Fibroblast of the aortic adventitia (primary cell): ENCODE measurements around the gene ALG6. TPM values are rescaled to one million over a fixed set of nuclear protein-coding genes. Genes with fewer than 3 reads are reported as not detected.
A peak's percentile ranks its signal among the peaks of the same experiment; 100 is the strongest.
"Not testable (repeated sequence)": the region's sequence is repeated elsewhere in the genome, so short reads cannot be mapped to it uniquely, and the experiment has no call there.

Experiments used
- DNase-seq: peaks from one replicate; pipeline ENCODE4 v3.0.0-alpha.2; 2010; ENCODE audit warnings: low read depth
- H3K4me3 ChIP-seq: 2 replicates; pipeline ENCODE4 v1.5.1; 2011; ENCODE audit warnings: low read depth, mild to moderate bottlenecking, control low read depth, low read length, moderate library complexity
- CTCF ChIP-seq: IDR thresholded peaks from 2 replicates; pipeline ENCODE4 v1.5.1; 2011; ENCODE audit warnings: mild to moderate bottlenecking, low read length, control low read depth, inconsistent platforms; ENCODE audit not compliant: insufficient read depth
- total RNA-seq: library from RNA; depleted of rRNA; stranded (reverse); fragments of >200 nt; gene quantifications from 2 replicates; pipeline ENCODE4 v1.2.3, GENCODE V29; 2012; ENCODE audit warnings: low replicate concordance

The ALG6 gene
- total RNA-seq, 1 donor, result 15.5 TPM

- TF ChIP-seq CTCF, result no peak
- no peak for DNase-seq
- no peak overlapping the region for H3K4me3 ChIP-seq
Measured at GRCh38 chr1:63458750-63459149, 91.3 kb downstream of the ALG6 start.

GRCh38 chr1:63461661-63462230 is 94.3 kb downstream of the ALG6 start:
- no peak overlapping the region for H3K4me3 ChIP-seq
- no peak for DNase-seq
- no peak for TF ChIP-seq CTCF

GRCh38 chr1:63463248-63463647 is 95.8 kb downstream of the ALG6 start:
- no peak for TF ChIP-seq CTCF
- no peak overlapping the region for H3K4me3 ChIP-seq
- peak; percentile 51 for DNase-seq

GRCh38 chr1:63466181-63466580 is 98.8 kb downstream of the ALG6 start:
- no peak for DNase-seq
- no peak for TF ChIP-seq CTCF

DNA sequence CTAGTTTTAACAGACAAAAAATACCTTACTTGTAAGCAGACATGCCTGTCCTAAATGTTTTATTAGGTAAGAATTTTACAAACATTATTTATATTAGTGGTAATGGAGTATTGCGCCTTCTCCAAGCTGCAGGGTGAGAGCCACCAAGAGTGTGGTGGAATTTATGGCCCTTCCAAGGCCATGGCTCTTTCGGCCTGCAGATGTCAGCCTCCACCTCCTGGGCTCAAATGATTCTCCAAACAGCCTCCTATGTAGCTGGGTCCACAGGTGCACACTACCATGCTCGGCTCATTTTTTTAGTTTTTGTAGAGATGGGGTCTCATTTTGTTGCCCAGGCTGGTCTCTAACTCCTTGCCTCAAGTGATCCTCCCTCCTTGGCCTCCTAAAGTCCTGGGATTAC is 99.3 kb downstream of the ALG6 start:
- H3K4me3 ChIP-seq, result no peak overlapping the region
- no peak for DNase-seq
- TF ChIP-seq CTCF, result peak; percentile 4

More at GRCh38 chr1:63466181-63466580, 98.8 kb downstream of the ALG6 start:
- H3K4me3 ChIP-seq, result no peak overlapping the region

- DNase-seq, H3K4me3 ChIP-seq: not testable (repeated sequence)
Measured at GRCh38 chr1:63468683-63469082, 101.3 kb downstream of the ALG6 start.

DNA sequence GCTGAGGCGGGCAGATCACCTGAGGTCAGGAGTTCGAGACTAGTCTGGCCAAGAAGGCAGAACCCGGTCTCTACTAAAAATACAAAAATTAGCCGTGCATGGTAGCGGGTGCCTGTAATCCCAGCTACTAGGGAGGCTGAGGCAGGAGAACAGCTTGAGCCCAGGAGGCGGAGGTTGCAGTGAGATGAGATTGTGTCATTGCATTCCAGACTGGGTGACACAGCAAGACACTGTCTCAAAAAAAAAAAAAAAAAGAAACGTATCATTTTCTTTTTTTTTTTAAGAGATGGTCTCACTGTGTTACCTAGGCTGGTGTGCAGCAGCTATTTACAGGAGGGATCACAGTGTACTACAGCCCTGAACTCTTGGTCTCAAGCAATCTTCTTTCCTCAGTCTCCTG is 108.3 kb downstream of the ALG6 start:
- TF ChIP-seq CTCF, result no peak
- H3K4me3 ChIP-seq, result no peak overlapping the region
- DNase-seq, result no peak
